Activated naive CD4-positive, alpha-beta T cell treated with anti-CD3 and anti-CD28 coated beads, Interleukin-2, amount 50 U/mL, for 16 hours (primary cell): ENCODE measurements around the gene STPG2.

ENCODE experiments used
- DNase-seq: peaks from one replicate; pipeline ENCODE4 v3.0.0-alpha.2; 2020

STPG2 gene

DNA sequence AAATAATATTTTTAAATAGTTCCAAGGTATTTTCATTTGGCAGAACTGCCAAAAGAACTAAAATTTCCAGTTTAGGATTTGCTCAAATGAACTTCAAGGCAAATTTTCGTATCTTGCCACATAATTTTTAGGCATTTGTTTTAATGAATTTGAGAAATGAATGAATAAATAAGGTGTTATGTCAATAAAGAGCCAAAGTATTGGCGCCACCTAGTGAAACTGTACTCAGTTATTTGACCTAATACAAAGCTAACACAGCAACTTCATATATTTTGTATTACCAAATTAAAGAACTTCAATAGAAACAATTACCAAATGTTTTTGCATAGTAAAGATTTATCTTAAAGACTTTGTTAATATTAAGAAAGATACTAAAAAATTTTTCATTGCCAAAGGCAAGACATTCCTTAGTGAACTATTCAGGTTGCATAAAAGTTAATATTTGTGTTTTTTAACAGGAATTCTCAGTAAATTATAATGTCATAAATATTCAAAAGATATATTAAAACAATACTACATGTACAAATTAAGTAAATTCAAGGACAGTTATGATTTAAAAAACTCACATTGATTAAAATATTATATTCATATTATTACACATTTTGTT lies 50.3 kb downstream of the STPG2 start:
- no peak for DNase-seq

DNA sequence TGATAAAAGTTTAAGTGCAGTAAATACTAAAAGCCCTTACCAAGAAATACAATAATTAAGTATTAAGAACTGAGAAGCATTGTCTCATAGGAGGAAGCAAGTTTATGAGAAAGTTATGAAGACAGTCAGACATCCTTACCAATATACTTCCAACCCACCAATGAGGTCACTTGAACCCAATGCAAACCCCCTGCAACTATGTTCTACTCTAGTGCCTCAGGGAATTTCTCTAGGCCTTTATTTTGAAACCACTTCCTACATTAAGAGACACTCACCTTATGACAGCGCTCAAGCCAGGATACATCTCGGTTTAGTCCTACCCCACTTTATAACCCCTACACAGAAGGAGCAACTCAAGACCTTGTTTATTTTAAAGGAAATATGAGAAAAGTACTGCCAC lies 61.3 kb downstream of the STPG2 start:
- DNase-seq, result no peak

DNA sequence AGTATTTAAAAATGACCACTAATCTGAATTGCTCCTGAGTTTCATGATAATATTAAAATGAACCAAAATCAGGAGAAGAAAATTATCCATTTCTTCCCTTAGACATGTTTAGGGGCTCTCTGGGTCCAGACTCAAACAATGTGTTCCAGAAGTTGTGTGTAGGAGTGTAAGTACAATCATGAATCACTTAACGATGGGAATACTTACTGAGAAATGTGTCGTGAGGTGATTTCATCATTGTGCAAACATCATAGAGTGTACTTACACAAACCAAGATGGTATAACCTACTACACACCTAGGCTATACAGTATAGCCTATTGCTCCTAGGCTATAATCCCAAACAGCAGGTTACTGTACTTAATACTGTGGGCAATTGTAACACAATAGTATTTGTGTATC lies 74.8 kb downstream of the STPG2 start:
- DNase-seq, result no peak

DNA sequence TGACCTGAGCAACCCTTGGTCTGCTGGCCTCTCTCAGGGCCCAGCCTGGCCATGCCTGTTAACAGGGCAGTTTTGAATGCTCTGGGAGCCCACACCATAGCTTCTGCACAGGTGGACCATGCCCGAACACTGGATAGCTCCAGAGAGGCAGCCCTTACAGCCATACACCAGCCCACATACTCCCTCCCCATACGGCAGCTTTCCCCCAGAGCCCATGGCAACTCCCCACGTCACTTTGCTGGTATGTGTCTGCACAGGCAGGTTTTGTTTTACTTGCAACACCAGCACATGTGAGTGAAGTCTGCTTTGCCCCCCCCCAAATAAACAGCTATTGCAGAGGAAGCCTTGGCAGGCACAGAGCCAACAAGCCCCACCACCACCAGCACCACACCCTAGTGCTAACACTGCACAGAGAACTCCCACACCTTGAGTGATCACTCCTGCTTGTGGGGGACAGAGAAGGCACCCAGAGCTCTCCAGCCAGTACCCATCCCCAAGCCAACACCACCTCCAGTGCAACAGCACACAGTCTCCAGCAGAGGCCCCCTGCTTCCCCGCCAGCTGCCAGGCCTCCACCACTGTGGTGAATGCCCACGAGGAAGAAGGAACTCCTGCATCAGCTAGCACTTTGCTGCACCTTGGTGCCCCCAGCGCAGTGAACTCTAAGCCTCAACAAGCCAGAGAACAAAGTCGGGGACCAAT lies 87.3 kb downstream of the STPG2 start:
- DNase-seq, result no peak

DNA sequence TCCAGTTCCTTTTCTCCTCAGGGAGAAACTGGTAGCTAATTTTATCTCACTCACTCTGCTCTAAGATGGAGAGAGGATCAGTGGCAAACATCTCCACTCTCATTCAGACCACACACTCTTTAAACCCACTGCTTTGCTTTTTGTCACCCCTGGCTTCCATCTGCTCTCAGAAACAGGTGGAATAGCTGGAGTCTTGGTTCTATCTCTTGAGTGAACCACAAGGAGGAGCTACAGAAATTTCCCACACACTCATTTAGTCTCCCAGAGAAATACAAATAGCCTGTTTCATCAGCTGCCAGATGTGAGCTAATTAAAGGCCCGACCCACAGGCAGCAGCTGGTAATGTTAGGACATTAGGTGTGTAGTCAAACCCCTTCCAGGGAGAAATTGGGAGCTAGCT lies 96.6 kb downstream of the STPG2 start:
- DNase-seq, result no peak

DNA sequence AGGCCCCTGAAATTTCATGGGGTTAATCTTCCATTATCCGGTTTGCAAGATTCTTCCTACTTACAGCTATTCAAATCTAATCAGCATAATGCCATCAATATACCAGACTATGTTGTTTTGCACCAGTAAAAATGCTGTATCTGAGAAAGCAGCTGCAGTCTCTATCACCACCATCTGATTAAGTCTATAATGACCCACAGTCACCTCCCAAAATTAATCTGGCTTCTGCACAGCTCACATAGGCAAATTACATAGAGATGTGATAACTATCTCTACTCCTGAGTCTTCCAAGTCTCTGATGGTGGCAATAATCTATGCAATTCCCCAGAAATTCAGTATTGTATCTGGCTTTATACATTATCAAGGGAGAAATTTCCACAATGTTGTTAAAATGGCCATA lies 113.2 kb downstream of the STPG2 start:
- DNase-seq, result no peak

DNA sequence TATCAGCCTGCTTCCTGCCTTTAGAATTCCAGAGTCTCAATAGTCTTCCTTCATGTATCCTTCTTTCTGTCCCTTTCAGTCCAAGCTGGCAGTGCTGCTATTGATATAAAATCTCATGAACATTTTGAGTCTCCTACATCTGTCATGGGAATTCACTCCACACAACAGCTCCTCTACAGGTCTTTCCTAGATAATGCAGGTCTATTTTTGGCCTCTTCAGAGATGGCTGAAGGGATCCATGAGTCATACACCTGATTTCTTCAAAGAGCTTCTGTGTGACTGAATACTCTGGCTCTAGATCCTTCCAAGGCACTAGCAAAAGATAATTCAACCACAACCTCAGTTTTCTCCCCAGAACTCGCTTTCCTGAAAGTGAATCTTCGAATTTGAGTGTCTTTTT lies 115.4 kb downstream of the STPG2 start:
- DNase-seq, result no peak

DNA sequence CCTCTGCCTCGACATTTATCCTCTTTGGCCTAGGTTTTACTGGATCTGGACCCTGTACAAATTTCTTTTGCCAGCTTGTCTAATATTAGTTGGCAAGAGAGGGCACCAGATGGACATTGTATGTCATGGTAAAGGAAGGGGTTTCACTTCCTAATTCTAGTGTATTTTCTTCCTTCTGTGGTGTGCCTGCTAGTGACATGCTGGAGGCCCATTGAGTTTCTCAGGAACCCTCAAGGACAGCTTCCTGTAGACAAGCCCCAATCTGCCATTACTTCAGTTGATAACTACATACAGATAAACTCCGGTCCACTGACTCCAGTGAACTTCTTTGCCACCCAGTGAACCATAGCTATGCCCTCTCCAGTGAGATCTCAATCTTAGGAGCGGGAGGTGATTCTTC lies 116.9 kb downstream of the STPG2 start:
- no peak for DNase-seq

DNA sequence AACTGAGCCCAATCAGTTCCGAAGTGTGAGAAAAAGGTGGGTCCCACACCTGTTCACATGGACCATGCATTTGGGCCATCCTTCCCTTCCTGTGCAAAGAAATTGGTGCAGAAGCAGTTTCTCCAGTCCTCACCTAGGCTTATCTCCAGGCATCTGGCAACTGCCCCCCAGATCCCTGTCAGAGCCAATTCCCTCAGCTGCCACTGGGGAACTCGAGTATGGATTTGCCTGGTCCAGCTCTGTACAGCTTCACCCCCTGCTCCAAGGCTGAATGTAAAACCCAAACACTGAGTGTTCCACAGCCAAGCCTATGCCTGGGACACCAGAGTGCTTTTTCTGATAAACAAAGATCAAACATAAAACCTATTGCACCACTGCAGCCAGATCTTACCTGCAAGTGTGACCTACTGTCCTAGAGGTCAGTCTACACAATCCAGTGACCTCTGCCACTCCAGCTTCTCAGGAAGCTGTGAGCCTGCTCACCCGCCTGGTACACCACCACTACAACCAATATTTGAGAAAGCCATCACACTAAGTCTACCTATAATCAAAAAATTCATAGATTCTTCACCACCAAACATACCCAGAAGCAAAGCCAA lies 136.4 kb downstream of the STPG2 start:
- DNase-seq, result no peak

DNA sequence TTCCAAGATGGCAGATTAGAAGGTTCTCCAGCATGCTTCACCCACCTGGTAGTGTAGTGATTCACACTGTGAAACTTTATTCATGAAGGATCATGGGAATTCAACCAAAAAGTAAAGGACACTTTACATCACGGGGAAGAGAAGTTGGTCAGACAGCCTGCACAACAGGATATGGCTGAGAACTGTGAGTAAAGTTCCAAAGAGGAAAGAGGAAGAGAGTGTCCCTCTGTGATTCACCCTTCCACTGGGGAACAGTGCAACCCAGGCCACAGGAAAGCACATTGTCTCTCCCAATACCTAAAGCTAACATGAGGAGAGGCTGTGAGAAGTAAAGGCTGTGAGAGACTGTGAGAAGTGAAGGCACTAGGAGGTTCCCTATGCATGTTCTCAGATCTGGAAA lies 137.2 kb downstream of the STPG2 start:
- no peak for DNase-seq

DNA sequence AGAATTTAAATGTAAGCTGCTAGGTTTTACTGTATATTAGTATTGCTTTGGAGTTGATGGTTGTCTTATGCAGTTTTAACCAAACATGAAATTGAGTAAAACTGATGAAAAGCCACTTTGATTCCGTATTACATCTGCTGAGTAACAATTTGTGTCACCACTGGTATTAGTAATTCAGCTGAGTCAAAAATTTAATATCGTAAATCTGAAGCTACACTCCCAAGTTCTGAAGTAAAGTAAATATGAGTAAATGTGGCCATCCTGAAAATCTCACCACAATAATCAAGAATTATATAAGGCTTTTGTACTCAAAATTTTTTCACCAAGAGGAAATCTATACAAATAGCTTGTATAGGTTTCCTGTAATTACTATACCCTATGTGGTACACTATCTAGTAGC lies 142.3 kb downstream of the STPG2 start:
- DNase-seq, result no peak

DNA sequence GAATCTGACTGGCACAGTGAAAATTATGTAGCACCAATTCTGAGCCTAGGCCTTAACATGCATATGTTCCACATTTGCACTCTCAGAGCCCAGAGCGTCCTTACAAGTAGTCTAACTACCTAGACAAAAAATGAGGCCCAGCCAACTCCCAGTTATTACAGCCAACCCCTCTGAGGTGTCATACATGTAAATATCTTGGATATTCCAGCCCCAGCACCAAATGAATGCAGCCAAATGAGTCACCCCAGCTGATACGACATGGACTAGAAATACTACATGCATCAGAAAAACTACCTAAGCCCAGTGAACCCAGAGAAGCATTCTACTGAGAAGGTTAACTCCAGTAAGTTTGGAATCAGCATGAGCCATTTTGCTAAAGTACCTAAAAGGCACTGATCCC lies 145.1 kb downstream of the STPG2 start:
- no peak for DNase-seq

DNA sequence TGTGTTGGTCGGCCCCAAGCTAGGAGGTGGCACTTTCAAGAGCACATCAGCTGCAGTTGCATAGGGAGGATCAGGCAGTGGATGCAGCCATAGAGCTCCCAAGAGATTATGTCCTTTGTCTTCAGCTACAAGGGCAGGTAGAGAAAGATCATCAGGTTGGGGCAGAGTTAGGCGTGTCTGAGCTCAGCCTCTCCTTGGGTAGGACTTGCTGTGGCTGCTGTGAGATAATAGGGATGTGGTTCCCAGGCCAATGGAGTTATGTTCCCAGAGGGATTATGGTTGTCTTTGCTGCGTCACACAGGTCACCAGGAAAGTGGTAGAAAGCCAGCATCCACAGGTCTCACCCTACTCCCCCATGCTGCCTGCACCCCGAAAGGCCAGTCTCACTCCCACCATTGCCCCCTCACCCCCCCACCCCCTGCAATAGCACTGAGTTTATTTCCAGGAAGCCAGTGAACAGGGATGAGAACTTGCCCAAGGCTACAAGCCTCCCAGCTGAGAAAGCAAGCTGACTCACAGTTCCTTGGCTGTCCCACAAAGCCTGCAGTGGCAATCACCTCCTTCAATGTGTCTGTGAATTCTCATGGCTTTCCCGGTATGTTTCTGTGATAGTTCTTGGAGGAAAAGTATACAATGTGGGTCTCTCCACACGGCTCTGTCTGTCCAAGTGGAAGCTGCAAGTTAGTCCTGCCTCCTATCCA lies 148.4 kb downstream of the STPG2 start:
- no peak for DNase-seq

DNA sequence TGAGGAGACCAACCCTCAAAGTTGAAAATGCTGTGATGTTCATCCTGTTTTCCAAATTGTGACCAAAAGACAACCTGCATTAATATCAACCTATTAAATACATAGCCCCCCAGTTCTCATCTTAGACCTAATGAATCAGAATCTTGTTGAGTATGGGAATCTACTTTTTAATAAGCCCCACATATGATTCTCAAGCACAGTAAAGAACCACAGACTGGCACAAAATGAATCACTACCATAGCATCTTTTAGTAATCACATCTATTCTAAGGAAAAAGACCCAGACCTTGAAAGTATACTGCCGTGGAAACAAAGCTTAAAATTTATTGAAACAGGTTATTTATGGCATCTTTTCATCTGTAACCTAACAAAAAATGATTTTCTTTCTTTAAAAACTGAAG lies 152.9 kb downstream of the STPG2 start:
- DNase-seq, result no peak

DNA sequence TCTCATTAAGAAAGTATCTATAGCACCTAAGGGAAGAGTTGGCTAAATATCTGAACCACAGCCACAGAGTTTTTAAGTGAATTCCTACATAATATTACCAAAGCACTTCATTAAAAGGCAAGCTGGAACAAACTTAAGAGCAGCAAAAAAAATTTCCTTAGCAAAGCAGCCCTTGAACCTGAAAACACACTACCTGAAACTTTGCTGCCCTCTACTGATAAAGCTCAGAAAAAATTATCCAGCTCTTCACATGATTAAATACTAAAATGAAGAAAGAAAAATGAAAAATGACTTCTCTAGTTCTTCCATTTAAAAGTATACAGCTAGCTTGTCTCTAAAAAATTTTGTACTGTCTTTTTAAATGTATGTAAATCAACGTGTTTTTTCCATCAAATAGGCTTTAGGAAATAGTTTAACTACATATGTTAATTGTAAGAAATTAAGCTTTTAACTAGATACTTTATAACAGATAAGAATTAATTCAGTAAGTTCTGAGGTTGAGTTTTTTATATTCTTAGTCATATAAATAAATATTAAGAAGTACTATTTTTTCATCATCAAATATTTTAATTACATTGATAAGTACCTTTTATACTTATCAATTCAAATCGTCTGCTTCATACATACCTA lies 156.1 kb downstream of the STPG2 start:
- no peak for DNase-seq

DNA sequence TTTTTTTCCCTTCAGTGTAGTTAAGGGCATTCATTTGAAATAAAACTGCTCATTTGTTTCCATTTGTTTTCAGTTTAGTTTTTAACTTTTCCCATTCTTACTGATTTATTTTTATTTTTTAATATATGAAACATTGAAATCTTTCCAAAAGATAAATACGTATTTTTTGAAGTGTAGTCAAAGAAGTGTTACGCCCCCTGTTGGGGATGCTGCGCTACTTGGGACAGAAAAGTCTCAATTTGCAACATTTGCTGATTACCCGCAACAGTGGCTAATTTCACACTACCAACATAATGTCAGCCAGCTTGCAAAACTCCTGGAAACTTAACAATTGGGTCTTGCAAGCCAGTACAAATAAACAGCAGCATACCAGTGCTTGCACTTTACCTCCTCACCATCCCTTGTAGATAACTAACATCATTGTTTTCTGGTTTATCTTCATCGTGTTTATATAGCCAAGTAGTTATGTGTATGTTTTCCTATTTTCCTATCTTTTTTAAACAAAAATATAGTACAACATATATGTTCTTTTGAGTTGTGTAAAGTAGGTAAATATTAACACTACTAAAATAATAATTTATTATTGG lies 158.6 kb downstream of the STPG2 start:
- DNase-seq, result no peak

DNA sequence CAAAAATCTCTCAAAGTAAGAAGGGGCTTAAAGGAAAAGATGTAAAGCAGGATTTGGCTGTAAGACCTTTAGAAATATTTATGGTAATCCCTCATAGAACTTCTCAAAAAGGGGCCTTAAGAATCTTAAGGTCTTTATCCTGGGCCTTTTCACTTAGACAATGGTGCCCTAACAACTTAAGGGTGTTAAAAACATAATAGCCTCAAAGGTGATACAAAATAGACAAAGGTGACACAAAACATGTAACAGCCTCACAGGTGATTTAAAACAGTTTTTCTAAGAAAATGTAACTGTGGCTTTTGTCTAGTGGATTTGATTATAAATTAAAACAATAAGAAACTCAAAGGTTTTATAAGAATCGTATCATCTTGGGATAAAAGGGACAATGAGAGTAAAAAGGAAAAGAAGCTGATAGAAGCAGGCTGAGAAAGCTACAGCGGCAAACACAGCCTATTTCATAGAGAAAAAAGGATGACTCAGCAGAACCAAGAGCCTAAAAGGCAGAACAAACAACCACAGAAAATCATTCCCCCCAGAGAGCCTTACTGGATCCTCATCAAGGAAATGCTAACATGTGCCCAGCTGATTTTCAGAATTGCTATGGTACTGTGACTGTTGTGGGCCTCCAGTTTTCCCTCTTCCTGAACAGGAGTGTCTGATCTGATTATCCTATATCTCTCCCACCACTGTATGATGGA lies 164.3 kb downstream of the STPG2 start:
- no peak for DNase-seq

DNA sequence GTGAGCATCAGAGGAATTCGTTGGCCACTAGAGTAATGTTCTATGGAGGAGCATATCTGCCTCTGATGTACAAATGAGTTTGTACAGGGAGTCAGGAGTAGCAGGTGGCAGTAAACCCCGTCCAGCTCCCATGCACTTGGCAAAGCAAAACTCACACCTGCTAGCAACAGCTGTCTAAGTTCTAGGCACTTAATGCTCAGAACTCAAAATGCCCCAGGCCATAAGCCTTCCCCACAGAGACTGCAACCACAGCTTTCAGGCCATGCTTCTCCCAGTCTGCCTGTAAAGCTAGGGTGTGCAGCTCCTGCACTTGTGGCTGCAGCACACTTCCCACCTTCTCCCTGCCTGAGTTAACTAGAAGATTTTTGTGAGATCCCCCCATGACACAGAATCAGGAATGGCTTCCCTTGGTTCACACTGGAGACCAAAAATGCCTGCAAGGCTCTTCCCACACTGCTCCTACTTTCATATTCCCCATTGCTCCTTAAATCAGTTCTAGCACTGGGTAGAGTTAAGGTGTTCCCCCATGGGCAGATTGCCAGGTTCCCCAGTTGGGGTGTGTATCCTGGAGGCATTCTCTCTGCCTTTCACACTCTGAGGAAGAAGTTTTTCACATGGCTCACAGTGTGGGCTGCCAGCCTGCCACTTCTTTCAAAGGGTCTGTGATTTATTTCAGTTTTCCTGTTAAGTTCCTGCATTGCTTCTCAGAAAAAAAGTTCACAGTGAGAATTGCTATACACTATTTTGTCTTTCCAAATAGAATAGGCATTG lies 189.9 kb downstream of the STPG2 start:
- DNase-seq, result no peak

DNA sequence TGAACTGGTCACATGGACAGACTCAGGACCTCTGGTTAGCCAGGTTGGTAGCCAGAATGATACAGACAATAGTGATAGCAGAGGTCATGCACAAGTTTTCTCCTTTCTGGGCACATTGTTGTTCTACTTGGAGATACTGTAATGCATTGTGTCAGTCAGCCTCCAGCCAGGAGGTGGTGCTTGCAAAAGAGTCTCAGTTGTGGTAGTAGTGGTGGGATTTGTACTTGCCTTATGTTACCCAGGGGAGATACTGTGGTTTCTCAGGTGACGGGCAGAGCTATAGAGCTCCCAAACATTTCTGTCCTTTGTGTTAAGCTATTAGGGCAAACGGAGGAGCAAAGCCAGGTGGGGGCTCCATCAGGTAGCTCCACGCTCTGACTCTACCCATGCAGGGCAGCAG lies 190.5 kb downstream of the STPG2 start:
- DNase-seq, result no peak

DNA sequence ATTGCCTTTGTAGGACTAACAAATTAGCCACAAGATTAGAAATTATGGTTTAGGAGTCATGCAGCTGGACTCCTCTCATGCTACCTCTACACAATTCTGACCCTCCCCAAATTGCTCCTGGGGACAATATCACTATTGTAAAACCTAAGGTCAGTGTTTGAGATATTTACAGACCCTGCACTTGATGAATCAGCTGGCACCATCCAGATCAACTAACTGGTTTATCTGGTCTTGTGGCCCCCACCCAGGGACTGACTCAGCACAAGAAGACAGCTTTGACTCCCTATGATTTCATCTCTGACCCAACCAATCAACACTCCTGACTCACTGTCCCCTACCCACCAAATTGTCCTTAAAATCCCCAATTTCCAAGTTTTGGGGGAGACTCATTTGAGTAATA lies 192.4 kb downstream of the STPG2 start:
- no peak for DNase-seq

DNA sequence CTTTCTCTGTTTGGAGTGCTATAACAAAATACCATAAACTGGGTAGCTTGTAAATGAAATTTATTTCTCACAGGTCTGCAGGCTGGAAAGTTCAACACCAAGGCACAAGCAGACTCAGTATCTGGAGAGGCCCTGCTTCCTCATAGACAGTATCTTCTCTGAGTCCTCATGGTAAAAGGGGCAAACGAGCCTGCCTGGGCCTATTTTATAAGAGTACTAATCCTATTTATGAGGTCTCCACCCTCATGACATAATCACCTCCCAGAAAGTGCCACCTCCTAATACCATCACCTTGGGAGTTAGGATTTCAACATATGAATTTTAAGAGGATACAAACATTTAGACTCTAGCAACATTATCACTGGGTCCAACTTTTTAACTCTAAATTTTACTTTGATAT lies 200.3 kb downstream of the STPG2 start:
- DNase-seq, result no peak

DNA sequence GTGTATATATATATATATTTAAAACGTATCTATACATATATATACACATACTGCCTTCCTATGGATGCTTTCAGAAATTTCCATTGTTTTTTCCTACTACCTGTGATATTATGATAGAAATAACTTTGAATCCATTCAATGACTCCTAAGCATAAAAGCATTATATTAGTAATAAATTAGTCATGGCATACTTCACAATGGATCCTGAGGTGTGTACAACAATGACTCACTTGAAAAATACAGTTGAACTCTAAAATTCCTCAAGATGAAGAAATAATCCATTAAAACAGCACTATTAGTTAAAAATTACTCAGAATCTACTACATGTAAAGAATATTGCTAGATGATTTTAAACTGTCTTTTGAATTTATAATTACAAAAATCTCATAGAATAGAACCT lies 201.1 kb downstream of the STPG2 start:
- no peak for DNase-seq
